GM18499 (cell line): ENCODE results near the gene CCDC57.

Experiments
- ATAC-seq: cut with Tn5 transposase; IDR thresholded peaks from one replicate; pipeline ENCODE4 v1.9.1; 2021; ENCODE audit warnings: moderate number of reproducible peaks; ENCODE audit not compliant: insufficient read depth, unreplicated experiment

Gene CCDC57

DNA sequence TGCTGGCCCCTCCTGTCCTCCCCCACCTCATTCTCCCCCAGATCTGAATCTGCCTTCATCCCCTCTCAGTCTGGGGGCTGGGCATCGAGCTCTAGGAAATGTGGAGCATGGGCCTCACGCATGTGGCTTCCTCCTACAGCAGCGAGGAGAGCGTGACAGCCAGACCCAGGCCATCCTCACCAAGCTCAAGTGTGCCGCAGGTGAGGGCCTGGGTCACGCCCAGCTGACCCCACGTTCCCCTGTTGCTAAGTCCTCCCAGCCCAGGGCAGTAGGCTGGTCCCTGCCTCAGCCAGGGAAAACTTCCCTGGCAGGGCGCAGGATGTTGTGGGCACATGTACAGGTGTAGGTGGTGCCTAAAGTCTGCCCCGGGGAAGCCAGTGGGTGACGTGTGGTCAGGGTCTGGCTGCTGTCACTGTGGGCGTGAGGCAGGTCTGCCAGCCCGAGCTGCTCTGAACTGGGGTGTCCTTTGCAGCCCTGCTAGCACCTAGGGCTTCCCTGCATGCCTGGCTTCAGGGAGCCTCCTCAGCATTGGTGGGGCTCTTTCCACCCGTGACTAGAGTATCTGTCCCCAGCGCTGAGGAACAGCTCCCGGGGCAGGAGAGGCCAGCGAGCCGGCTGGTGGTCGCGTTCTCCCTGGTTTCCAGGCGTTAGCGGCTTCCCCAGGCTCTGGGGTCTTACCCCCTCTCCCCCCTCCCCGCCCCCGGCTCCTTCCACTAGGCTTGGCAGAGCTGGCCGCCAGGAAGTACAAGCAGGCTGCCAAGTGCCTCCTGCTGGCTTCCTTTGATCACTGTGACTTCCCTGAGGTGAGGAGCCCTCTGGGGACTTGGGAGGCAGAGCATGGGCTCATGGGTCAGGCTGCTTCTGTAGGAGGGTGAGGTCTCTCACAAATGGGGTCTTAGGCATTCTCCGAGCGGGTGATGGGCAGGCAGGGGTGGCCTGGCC, 157.3 kb downstream of the CCDC57 start:
- ATAC-seq = no peak

- no peak for ATAC-seq
These were observed 158.2 kb downstream of the CCDC57 start for GRCh38 chr17:82054351-82055022.

GRCh38 chr17:82053556-82054263, 158.9 kb downstream of the CCDC57 start:
- no peak for ATAC-seq

DNA sequence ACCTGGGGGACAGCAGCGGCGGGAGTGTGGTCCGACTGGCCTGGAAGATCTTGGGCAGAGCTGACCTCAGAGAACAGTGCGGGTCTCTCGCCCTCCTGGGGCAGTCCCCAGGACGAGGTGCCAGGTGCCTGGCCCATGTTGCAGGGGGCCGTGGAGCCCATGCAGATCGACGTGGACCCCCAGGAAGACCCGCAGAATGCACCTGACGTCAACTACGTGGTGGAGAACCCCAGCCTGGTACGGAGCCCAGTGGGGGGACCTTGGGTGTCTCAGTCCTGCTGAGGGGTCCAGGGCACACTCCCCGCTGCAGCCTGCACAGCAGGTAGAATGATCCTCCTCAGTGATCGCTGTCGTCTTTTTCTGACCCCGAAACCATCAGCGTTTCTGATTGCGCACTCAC, 159.5 kb downstream of the CCDC57 start:
- no peak for ATAC-seq

GRCh38 chr17:82052638-82053059, 160.0 kb downstream of the CCDC57 start:
- no peak for ATAC-seq

DNA sequence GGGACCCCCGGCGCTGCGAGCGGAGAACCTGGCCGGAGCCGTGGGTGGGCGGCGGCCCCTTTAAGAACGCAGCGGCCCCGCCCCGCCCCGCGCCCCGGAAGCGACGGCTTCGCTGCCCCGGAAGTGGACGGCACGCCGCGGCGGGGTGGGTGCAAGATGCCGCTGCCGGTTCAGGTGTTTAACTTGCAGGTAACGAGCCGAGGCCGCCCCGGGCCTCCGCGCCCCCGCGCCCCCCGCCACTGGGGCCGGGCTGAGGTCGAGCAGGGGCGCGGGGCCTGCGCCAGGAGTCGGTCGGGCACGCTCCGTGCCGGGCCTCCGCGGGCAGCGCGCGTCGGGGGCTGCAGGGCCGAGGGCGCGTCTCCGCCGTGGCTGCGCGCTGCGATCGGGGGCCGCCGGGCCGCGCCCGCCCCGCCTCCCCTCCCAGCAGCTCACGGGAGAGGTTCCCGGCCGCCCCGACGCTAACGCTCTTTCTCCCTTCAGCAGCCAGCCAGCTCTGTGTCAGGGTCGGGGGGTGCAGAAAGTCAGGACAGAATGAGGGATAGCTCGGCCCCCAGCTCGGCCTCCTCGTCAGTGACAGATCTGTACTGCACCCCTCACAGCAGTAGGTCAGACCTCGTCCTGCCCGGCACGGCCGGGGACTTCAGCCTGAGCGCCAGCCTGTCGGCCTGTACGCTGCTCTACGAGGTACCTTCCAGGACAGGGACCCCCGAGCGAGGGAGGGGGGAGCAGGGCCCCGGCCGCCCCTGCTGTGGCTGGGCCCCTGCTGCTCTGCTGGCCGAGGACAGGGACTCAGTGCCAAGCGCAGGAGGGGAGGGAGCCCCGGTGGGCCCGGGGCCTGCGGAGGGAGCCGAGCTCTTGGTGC, 160.6 kb downstream of the CCDC57 start, which contains the start of the genes GPS1 and RFNG:
Gene GPS1, plus strand, starts transcription at position 123 of the 862 bp plus-strand sequence. Its CDS starts 34 bp downstream, at position 157.
Gene RFNG, minus strand, starts transcription at position 36 of the 862 bp plus-strand sequence. CDS start 45 bp downstream, outside the sequence.
- ATAC-seq = no peak
